Measurements from ENCODE around the gene PCA3. TPM values are rescaled to one million over a fixed set of nuclear protein-coding genes. Genes with fewer than 3 reads are reported as not detected.

Gene PCA3
- total RNA-seq, 6 experiments from 2014 or later, result not detected

GRCh38 chr9:76817489-76817888 is 53.3 kb downstream of the PCA3 start:
- H3K4me1 Mint-ChIP-seq (ENCODE audit: low read depth), result peaks cover 30% of the 10 kb centered on the region
- TF ChIP-seq CTCF (IDR thresholded peaks at IDR 0.05), result no peak
- no peaks in the 10 kb centered on the region for H3K9me3 Mint-ChIP-seq
- DNase-seq, result peak; percentile 82
- no peaks in the 10 kb centered on the region for H3K36me3 Mint-ChIP-seq (ENCODE audit: low read depth)
- H3K27ac Mint-ChIP-seq, result peak overlapping the region; percentile 87
- 0 out of 2 replicates have a peak, but pooled peaks cover 7% of the 10 kb centered on the region for H3K27me3 Mint-ChIP-seq (ENCODE audit: insufficient read depth)
- peak overlapping the region; percentile 20; the same call in 1 of the 2 replicates for H3K4me3 Mint-ChIP-seq

GRCh38 chr9:76818271-76818670 is 54.0 kb downstream of the PCA3 start:
- TF ChIP-seq CTCF (IDR thresholded peaks at IDR 0.05), result no peak
- 0 out of 2 replicates have a peak, but pooled peaks cover 2% of the 10 kb centered on the region for H3K27me3 Mint-ChIP-seq (ENCODE audit: insufficient read depth)
- H3K36me3 Mint-ChIP-seq (ENCODE audit: low read depth), result no peaks in the 10 kb centered on the region
- H3K27ac Mint-ChIP-seq, result peak overlapping the region; percentile 87
- H3K9me3 Mint-ChIP-seq, result no peaks in the 10 kb centered on the region
- peaks cover 30% of the 10 kb centered on the region for H3K4me1 Mint-ChIP-seq (ENCODE audit: low read depth)
- peak; percentile 97 for DNase-seq
- H3K4me3 Mint-ChIP-seq, result peak overlapping the region; percentile 7; the same call in 1 of the 2 replicates

- DNase-seq, result no peak
- peaks cover 30% of the 10 kb centered on the region for H3K4me1 Mint-ChIP-seq (ENCODE audit: low read depth)
- H3K9me3 Mint-ChIP-seq, result no peaks in the 10 kb centered on the region
- no peak overlapping the region for H3K27ac Mint-ChIP-seq
- no peak overlapping the region for H3K4me3 Mint-ChIP-seq
- no peaks in the 10 kb centered on the region for H3K36me3 Mint-ChIP-seq (ENCODE audit: low read depth)
- H3K27me3 Mint-ChIP-seq (ENCODE audit: insufficient read depth), result peaks cover 2% of the 10 kb centered on the region; the same call in 1 of the 2 replicates
- no peak for TF ChIP-seq CTCF (IDR thresholded peaks at IDR 0.05)
Observed at GRCh38 chr9:76820431-76820830, 56.2 kb downstream of the PCA3 start.

- peaks cover 5% of the 10 kb centered on the region for H3K9me3 Mint-ChIP-seq
- TF ChIP-seq CTCF (IDR thresholded peaks at IDR 0.05), result no peak
- no peak overlapping the region for H3K27ac Mint-ChIP-seq
- no peak for DNase-seq
- H3K27me3 Mint-ChIP-seq (ENCODE audit: insufficient read depth), result peaks cover 5% of the 10 kb centered on the region
- no peak overlapping the region for H3K4me3 Mint-ChIP-seq
- H3K36me3 Mint-ChIP-seq (ENCODE audit: low read depth), result no peaks in the 10 kb centered on the region
- H3K4me1 Mint-ChIP-seq (ENCODE audit: low read depth), result no peaks in the 10 kb centered on the region
Observed at GRCh38 chr9:76827296-76828080, 63.2 kb downstream of the PCA3 start.

GRCh38 chr9:76828447-76828846 is 64.2 kb downstream of the PCA3 start:
- Mint-ChIP-seq H3K9me3 (peaks cover 5% of the 10 kb centered on the region), H3K36me3 (ENCODE audit: low read depth) (no peaks in the 10 kb centered on the region), H3K27ac (no peak overlapping the region), H3K4me3 (no peak overlapping the region), H3K27me3 (ENCODE audit: insufficient read depth) (peaks cover 5% of the 10 kb centered on the region), H3K4me1 (ENCODE audit: low read depth) (no peaks in the 10 kb centered on the region)
- TF ChIP-seq CTCF (IDR thresholded peaks at IDR 0.05), result no peak
- no peak for DNase-seq
